GM23338 (cell line): ENCODE results near the gene HAPLN3. TPM values are rescaled to one million over a fixed set of nuclear protein-coding genes. Genes with fewer than 3 reads are reported as not detected.

Experiments used
- ATAC-seq: fragments of 200-7000 bp; cut with Tn5 transposase; 3 replicates; pipeline ENCODE4 v1.9.1; 2020
- DNase-seq: peaks from one replicate; pipeline ENCODE4 v3.0.0-alpha.2; 2015; ENCODE audit warnings: low spot score
- H2AFZ ChIP-seq: fragments of 200-600 bp; sonication (generic); 2 replicates; pipeline ENCODE4 v1.8.0; 2016; ENCODE audit warnings: antibody characterized with exemption, mild to moderate bottlenecking, moderate library complexity
- H3F3A ChIP-seq: fragments of 200-600 bp; sonication (generic); replicated peaks from 2 replicates; pipeline ENCODE4 v1.8.0; 2017; ENCODE audit warnings: antibody characterized with exemption, mixed run types, low read depth
- H3K27ac ChIP-seq: fragments of 200-600 bp; sonication (generic); 2 replicates; pipeline ENCODE4 v1.6.1; 2016; ENCODE audit warnings: low read depth
- H3K27me3 ChIP-seq: fragments of 200-600 bp; sonication (generic); 2 replicates; pipeline ENCODE4 v1.8.0; 2016; ENCODE audit warnings: mild to moderate bottlenecking, mixed run types, moderate library complexity; ENCODE audit not compliant: insufficient read depth
- H3K36me3 ChIP-seq: fragments of 200-600 bp; sonication (generic); 2 replicates; pipeline ENCODE4 v1.8.0; 2016; ENCODE audit warnings: mild to moderate bottlenecking; ENCODE audit not compliant: insufficient read depth
- H3K4me1 ChIP-seq: fragments of 200-600 bp; sonication (generic); 2 replicates; pipeline ENCODE4 v1.8.0; 2016; ENCODE audit warnings: mild to moderate bottlenecking, moderate library complexity; ENCODE audit not compliant: insufficient read depth
- H3K4me2 ChIP-seq: fragments of 200-600 bp; sonication (generic); 2 replicates; pipeline ENCODE4 v1.7.1; 2017; ENCODE audit warnings: mixed run types
- H3K4me3 ChIP-seq: fragments of 200-600 bp; sonication (generic); 2 replicates; pipeline ENCODE4 v1.6.1; 2016; ENCODE audit warnings: mixed run types
- H3K79me2 ChIP-seq: fragments of 200-600 bp; sonication (generic); replicated peaks from 2 replicates; pipeline ENCODE4 v1.8.0; 2017; ENCODE audit warnings: mild to moderate bottlenecking; ENCODE audit not compliant: insufficient read depth
- H3K9me2 ChIP-seq: fragments of 200-600 bp; sonication (generic); 2 replicates; pipeline ENCODE4 v1.8.0; 2017; ENCODE audit not compliant: insufficient read depth
- H4K20me1 ChIP-seq: fragments of 200-600 bp; sonication (generic); replicated peaks from 2 replicates; pipeline ENCODE4 v1.8.0; 2017; ENCODE audit warnings: mild to moderate bottlenecking; ENCODE audit not compliant: insufficient read depth
- H3K27ac Mint-ChIP-seq: 2 replicates; pipeline ENCODE4 v1.8.0; 2020; ENCODE audit warnings: inconsistent platforms, mild to moderate bottlenecking, moderate library complexity, mixed read lengths
- H3K27me3 Mint-ChIP-seq: 3 replicates; pipeline ENCODE4 v1.8.0; 2022; ENCODE audit warnings: low read depth, mild to moderate bottlenecking, moderate library complexity, mixed read lengths, inconsistent platforms; ENCODE audit not compliant: insufficient read depth, poor library complexity
- H3K36me3 Mint-ChIP-seq: 3 replicates; pipeline ENCODE4 v1.8.0; 2021; ENCODE audit warnings: low read depth, mild to moderate bottlenecking, inconsistent platforms, moderate library complexity, mixed read lengths
- H3K4me1 Mint-ChIP-seq: 3 replicates; pipeline ENCODE4 v1.8.0; 2020; ENCODE audit warnings: mild to moderate bottlenecking, inconsistent platforms, mixed read lengths
- H3K4me3 Mint-ChIP-seq: 3 replicates; pipeline ENCODE4 v1.8.0; 2021; ENCODE audit warnings: moderate library complexity, mild to moderate bottlenecking, inconsistent platforms, mixed read lengths
- H3K9me3 Mint-ChIP-seq: 3 replicates; pipeline ENCODE4 v1.8.0; 2020; ENCODE audit warnings: moderate library complexity, mild to moderate bottlenecking, inconsistent platforms, mixed read lengths
- CREB1 ChIP-seq: fragments of 250-450 bp; sonication (Bioruptor Pico); IDR thresholded peaks from 2 replicates; pipeline ENCODE4 v1.5.0; 2020; ENCODE audit warnings: low read depth, mild to moderate bottlenecking, moderate library complexity
- EZH2 ChIP-seq: fragments of 200-600 bp; sonication (generic); IDR thresholded peaks from one replicate; pipeline ENCODE4 v1.8.0; 2017; ENCODE audit warnings: antibody characterized with exemption, mild to moderate bottlenecking, low read depth; ENCODE audit not compliant: unreplicated experiment
- EZH2phosphoT487 ChIP-seq: fragments of 200-600 bp; sonication (generic); IDR thresholded peaks from one replicate; pipeline ENCODE4 v1.8.1; 2018; ENCODE audit warnings: antibody characterized with exemption; ENCODE audit not compliant: unreplicated experiment
- JUNB ChIP-seq: IDR thresholded peaks from one replicate; pipeline ENCODE4 v1.6.1; 2016; ENCODE audit warnings: antibody characterized with exemption; ENCODE audit not compliant: unreplicated experiment
- NANOG ChIP-seq: IDR thresholded peaks from 2 replicates; pipeline ENCODE4 v1.6.1; 2016; ENCODE audit warnings: antibody characterized with exemption, borderline replicate concordance
- POLR2AphosphoS5 ChIP-seq: IDR thresholded peaks from 2 replicates; pipeline ENCODE4 v1.6.1; 2016; ENCODE audit warnings: antibody characterized with exemption, low read depth
- REST ChIP-seq: IDR thresholded peaks from one replicate; pipeline ENCODE4 v1.6.1; 2018; ENCODE audit warnings: antibody characterized with exemption; ENCODE audit not compliant: unreplicated experiment
- STAT1 ChIP-seq: IDR thresholded peaks from one replicate; pipeline ENCODE4 v1.6.1; 2016; ENCODE audit warnings: antibody characterized with exemption; ENCODE audit not compliant: unreplicated experiment
- ZNF114 ChIP-seq: fragments of 250-450 bp; sonication (Bioruptor Pico); IDR thresholded peaks from 2 replicates; pipeline ENCODE4 v1.5.0; 2020; ENCODE audit warnings: mild to moderate bottlenecking, moderate library complexity
- ZNF331 ChIP-seq: fragments of 250-450 bp; sonication (Bioruptor Pico); IDR thresholded peaks from 2 replicates; pipeline ENCODE4 v1.5.0; 2020; ENCODE audit warnings: low read depth, mild to moderate bottlenecking, moderate library complexity
- polyA plus RNA-seq: library from polyadenylated mRNA; unstranded; fragments of >200 nt; fragmentation: Nextera tagmentation; extraction: Ambion mirVana; gene quantifications from 2 replicates; pipeline ENCODE4 v1.2.1, GENCODE V29; 2016
- total RNA-seq: library from RNA; depleted of rRNA; stranded (reverse); fragments of >200 nt; shearing (Covaris generic); gene quantifications from 2 replicates; pipeline ENCODE4 v1.2.3, GENCODE V29; 2014
- TF ChIP-seq, protein P1 (sequence below): fragments of 250-450 bp; sonication (Bioruptor Pico); IDR thresholded peaks from 2 replicates; pipeline ENCODE4 v1.5.0; 2020; ENCODE audit warnings: mild to moderate bottlenecking, moderate library complexity
- TF ChIP-seq, protein P2 (sequence below): IDR thresholded peaks from 2 replicates; pipeline ENCODE4 v1.6.1; 2016; ENCODE audit warnings: antibody characterized with exemption
- TF ChIP-seq, protein P3 (sequence below), 2 experiments: fragments of 200-600 bp in 1 of 2; sonication (generic) in 1 of 2; conservative IDR thresholded peaks; 2 replicates each; pipeline versions ENCODE4 v1.5.1 to v1.6.1; 2016 to 2017; ENCODE audit warnings: antibody characterized with exemption in 2 of 2, low read depth in 2 of 2, mild to moderate bottlenecking in 2 of 2, moderate library complexity in 1 of 2

Gene HAPLN3
- total and polyA plus RNA-seq, 2 experiments from 2014 or later, result 22.7 to 62.6 TPM

- Histone ChIP-seq H3F3A (peaks cover 24% of the 10 kb centered on the region), H4K20me1 (peaks cover 43% of the 10 kb centered on the region), H2AFZ (no peak overlapping the region), H3K9me2 (no peaks in the 10 kb centered on the region), H3K27me3 (no peaks in the 10 kb centered on the region), H3K4me3 (peak overlapping the region; percentile 99; the same call in 1 of the 2 replicates), H3K27ac (no peak overlapping the region), H3K4me2 (peak overlapping the region; percentile 99; the same call in 1 of the 2 replicates), H3K36me3 (peaks cover 50% of the 10 kb centered on the region), H3K79me2 (peaks cover 55% of the 10 kb centered on the region), H3K4me1 (peaks cover 35% of the 10 kb centered on the region)
- Mint-ChIP-seq H3K9me3 (no peaks in the 10 kb centered on the region), H3K4me3 (peak overlapping the region; percentile 91), H3K27ac (peak overlapping the region; percentile 96), H3K36me3 (peaks cover 87% of the 10 kb centered on the region), H3K4me1 (peaks cover 73% of the 10 kb centered on the region), H3K27me3 (peaks cover 17% of the 10 kb centered on the region)
- TF ChIP-seq ZNF114 (CRISPR knock-in tag) (no peak), CREB1 (CRISPR knock-in tag) (no peak), STAT1 (no peak), NANOG (no peak), JUNB (no peak), POLR2AphosphoS5 (no peak), EZH2 (no peak), REST (no peak), EZH2phosphoT487 (no peak), ZNF331 (CRISPR knock-in tag) (no peak)
- TF ChIP-seq, protein P1, sequence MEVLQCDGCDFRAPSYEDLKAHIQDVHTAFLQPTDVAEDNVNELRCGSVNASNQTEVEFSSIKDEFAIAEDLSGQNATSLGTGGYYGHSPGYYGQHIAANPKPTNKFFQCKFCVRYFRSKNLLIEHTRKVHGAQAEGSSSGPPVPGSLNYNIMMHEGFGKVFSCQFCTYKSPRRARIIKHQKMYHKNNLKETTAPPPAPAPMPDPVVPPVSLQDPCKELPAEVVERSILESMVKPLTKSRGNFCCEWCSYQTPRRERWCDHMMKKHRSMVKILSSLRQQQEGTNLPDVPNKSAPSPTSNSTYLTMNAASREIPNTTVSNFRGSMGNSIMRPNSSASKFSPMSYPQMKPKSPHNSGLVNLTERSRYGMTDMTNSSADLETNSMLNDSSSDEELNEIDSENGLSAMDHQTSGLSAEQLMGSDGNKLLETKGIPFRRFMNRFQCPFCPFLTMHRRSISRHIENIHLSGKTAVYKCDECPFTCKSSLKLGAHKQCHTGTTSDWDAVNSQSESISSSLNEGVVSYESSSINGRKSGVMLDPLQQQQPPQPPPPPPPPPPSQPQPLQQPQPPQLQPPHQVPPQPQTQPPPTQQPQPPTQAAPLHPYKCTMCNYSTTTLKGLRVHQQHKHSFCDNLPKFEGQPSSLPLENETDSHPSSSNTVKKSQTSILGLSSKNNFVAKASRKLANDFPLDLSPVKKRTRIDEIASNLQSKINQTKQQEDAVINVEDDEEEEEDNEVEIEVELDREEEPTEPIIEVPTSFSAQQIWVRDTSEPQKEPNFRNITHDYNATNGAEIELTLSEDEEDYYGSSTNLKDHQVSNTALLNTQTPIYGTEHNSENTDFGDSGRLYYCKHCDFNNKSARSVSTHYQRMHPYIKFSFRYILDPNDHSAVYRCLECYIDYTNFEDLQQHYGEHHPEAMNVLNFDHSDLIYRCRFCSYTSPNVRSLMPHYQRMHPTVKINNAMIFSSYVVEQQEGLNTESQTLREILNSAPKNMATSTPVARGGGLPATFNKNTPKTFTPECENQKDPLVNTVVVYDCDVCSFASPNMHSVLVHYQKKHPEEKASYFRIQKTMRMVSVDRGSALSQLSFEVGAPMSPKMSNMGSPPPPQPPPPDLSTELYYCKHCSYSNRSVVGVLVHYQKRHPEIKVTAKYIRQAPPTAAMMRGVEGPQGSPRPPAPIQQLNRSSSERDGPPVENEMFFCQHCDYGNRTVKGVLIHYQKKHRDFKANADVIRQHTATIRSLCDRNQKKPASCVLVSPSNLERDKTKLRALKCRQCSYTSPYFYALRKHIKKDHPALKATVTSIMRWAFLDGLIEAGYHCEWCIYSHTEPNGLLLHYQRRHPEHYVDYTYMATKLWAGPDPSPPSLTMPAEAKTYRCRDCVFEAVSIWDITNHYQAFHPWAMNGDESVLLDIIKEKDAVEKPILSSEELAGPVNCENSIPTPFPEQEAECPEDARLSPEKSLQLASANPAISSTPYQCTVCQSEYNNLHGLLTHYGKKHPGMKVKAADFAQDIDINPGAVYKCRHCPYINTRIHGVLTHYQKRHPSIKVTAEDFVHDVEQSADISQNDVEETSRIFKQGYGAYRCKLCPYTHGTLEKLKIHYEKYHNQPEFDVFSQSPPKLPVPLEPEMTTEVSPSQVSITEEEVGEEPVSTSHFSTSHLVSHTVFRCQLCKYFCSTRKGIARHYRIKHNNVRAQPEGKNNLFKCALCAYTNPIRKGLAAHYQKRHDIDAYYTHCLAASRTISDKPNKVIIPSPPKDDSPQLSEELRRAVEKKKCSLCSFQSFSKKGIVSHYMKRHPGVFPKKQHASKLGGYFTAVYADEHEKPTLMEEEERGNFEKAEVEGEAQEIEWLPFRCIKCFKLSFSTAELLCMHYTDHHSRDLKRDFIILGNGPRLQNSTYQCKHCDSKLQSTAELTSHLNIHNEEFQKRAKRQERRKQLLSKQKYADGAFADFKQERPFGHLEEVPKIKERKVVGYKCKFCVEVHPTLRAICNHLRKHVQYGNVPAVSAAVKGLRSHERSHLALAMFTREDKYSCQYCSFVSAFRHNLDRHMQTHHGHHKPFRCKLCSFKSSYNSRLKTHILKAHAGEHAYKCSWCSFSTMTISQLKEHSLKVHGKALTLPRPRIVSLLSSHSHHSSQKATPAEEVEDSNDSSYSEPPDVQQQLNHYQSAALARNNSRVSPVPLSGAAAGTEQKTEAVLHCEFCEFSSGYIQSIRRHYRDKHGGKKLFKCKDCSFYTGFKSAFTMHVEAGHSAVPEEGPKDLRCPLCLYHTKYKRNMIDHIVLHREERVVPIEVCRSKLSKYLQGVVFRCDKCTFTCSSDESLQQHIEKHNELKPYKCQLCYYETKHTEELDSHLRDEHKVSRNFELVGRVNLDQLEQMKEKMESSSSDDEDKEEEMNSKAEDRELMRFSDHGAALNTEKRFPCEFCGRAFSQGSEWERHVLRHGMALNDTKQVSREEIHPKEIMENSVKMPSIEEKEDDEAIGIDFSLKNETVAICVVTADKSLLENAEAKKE (CRISPR knock-in tag), result no peak
- TF ChIP-seq, protein P2, sequence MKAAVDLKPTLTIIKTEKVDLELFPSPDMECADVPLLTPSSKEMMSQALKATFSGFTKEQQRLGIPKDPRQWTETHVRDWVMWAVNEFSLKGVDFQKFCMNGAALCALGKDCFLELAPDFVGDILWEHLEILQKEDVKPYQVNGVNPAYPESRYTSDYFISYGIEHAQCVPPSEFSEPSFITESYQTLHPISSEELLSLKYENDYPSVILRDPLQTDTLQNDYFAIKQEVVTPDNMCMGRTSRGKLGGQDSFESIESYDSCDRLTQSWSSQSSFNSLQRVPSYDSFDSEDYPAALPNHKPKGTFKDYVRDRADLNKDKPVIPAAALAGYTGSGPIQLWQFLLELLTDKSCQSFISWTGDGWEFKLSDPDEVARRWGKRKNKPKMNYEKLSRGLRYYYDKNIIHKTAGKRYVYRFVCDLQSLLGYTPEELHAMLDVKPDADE, result no peak
- TF ChIP-seq, protein P3, sequence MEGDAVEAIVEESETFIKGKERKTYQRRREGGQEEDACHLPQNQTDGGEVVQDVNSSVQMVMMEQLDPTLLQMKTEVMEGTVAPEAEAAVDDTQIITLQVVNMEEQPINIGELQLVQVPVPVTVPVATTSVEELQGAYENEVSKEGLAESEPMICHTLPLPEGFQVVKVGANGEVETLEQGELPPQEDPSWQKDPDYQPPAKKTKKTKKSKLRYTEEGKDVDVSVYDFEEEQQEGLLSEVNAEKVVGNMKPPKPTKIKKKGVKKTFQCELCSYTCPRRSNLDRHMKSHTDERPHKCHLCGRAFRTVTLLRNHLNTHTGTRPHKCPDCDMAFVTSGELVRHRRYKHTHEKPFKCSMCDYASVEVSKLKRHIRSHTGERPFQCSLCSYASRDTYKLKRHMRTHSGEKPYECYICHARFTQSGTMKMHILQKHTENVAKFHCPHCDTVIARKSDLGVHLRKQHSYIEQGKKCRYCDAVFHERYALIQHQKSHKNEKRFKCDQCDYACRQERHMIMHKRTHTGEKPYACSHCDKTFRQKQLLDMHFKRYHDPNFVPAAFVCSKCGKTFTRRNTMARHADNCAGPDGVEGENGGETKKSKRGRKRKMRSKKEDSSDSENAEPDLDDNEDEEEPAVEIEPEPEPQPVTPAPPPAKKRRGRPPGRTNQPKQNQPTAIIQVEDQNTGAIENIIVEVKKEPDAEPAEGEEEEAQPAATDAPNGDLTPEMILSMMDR (conservative IDR thresholded peaks at IDR 0.05; ENCODE audit: low read depth in 2 of 2), result no peak
- no peak for ATAC-seq
- DNase-seq, result no peak
Observed at GRCh38 chr15:88908697-88909621, 13.6 kb upstream of the HAPLN3 start.
